Measurements from ENCODE around the gene MGAT5.
A peak's percentile ranks its signal among the peaks of the same experiment; 100 is the strongest.

The MGAT5 gene

DNA sequence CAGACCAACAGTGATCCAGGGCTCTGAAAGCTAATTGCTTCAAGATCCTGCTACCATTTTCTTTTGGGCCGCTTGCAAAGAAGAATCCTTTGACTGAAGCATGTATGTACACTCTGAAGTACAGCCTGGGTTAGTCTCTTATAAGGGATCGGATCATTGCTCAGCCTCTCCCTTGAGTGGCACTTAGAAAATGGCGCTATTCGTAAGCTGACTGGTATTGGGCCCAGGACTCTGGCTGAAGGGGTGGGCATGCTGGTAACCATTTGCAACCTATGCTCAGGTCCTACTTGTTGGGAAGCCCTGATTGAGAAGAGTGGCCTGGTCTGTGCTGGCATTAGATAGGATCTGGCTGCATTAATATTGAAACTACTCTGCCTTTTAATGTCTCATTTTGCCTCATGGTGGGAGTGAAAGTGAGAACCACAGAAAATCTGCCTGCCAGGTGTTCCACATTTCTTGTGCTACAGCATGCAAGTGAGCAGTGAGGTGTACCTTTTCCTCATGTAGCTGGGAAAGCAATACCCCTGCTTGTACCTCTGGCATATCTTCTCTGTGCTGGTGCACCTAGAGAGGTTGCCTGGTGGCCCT is 661 bp upstream of the MGAT5 start:
- no peak for DNase-seq (ENCODE audit: low spot score)

DNA sequence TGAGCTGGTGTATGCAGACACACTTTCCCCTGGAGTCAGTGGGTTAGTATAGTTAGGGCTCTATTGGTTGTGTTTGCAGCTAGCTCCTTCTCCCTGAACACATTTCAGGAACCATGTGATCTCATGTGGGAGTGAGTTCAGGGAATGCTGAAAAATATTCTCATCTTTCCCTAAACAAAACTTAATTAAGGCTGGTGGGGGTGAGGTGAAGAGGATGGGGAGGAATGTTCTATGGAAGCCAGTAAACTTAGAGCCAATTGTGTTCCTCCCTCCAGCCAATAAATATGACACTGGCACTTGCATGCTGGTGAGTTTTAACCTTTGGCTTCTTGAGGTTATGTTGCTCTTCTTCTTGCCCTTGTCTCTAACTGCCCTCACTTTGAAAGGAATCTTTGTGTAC is 952 bp downstream of the MGAT5 start:
- DNase-seq (ENCODE audit: low spot score), result no peak

DNA sequence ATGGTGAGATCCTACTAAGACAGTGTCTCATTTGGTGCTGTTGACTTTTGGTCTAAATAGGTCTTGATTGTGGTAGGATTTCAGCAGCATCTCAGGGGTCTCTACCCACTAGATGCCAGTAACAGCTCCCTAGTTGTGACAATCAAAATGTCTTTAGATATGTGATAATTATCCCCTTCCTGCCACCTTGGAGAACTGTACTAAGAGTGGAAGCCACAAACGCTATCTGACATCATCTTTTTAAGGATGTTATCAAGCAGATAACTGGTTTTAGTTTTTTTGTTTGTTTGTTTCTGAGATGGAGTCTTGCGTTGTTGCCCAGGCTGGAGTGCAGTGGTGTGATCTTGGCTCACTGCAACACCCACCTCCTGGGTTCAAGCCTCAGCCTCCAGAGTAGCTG is 3.1 kb downstream of the MGAT5 start:
- DNase-seq (ENCODE audit: low spot score), result no peak

DNA sequence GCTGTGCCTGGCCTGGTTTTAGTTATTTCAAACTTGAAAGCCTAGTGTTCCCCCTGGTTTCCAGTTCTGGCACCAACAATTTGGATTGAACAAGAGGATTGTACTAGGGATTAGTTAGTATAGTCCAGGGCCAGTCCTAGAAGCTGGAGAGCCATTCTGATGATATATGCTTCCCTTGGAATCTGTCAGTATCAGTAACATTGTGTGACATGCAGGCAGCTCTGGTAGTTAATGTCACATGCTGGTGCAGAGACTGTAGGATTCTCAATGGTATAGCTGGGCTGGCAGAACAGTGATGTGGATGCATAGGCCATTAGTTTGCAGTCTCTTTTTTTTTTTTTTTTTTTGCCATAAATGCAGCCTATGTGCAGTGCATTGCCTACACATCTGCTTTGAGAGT is 3.6 kb downstream of the MGAT5 start:
- no peak for DNase-seq (ENCODE audit: low spot score)

DNA sequence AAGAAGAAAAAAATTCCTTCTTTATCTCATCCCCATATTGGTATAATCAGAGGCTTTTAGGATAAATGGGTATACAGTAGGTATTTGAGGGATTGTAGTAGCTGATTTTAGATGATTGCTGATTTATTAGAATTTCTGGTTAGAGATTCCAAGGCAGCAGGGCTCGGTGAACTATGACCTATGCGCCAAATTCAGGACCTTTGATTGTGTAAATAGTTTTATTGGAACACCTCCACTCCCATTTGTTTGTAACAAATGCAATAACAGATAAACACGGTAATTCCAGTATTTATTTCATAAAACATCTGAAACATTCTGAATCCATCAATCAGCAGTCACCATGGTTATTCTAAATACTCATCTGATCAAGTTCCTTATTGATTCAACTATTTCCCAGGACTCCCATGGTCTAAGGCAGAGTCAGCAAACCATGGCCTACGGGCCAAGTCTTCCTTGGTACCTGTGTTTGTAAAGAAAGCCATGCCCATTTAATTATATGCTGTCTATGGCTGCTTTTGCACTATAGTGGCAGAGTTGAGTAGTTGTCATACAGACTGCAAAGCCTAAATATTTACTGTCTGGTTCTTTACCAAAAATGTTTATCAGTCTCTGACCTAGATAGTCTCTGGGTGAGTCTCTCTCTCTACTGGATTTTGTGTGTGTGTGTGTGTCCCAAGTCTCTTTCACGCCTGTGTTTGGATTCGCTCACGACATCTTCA is 4.3 kb downstream of the MGAT5 start:
- DNase-seq (ENCODE audit: low spot score), result no peak

DNA sequence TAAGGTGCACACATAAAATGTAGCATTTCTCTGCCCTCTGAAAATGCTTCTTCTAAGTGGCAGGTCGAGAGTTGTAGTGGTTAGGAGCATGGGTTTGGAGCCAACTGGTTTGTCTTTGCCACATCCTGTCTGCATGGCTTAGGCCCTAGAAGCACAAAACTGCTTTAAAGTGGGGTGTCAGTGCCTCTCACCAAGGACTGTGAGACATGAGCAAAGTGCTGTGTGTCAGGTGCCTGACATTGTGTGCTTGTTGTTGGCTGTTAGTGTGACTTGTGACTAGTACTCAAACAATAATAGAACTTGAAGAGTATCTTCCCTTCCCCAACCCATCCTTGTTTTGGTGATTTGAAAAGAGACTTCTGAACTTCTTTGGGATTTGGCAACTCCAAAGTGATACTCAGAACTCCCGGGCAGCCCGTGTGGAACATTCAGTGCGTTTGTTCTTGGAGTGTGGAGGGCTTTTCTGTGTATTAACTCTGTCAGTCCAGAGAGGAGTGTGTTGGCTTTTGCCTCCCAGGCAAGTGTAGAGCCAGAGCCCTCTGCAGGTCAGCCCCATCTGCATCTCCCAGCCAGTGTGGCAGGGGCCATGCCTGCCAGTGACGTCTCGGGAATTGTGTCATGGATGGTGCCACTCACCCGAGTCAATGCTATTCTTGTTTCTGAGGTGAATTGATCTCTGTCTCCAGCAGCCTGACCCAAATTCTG is 5.0 kb downstream of the MGAT5 start:
- no peak for DNase-seq (ENCODE audit: low spot score)

DNA sequence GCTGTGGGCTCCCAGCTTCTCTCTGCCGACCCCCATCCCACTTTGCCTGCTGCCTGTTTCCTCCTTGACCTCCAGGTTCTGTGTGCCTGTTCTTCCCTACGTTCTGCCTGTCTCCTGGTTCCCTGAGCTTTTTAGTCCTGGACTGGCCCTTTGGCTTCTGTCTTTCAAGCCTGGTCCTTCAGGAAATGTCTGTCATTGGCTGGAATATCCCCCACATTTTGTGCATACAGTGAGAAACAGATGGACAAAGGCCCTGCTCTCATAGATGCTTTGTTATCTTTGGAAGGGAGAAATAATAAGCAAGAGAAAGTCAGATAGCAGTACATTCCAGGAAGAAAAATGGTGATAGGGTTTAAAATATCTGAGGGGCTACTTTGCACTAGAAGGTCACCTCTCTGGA is 5.7 kb downstream of the MGAT5 start:
- no peak for DNase-seq (ENCODE audit: low spot score)

DNA sequence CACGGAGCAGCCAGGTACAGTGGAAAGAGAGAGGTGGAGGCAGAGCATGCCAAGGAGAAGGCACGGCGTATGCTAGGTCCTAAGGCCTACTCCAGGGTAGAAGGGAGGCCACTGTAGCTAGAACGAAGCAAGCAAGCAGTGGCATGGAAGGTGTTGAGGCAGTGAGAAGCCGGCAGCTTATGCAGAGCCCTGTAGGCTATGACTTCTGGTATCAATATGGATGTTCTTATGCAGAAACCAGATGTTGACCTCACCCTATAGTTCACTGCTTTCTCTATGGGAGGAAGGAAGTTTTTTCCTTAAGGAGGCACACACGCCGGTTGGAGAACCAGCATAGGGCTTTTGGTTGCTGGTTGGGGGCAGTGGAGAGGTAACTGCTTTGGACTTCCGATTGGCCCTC is 6.1 kb downstream of the MGAT5 start:
- DNase-seq (ENCODE audit: low spot score), result no peak

DNA sequence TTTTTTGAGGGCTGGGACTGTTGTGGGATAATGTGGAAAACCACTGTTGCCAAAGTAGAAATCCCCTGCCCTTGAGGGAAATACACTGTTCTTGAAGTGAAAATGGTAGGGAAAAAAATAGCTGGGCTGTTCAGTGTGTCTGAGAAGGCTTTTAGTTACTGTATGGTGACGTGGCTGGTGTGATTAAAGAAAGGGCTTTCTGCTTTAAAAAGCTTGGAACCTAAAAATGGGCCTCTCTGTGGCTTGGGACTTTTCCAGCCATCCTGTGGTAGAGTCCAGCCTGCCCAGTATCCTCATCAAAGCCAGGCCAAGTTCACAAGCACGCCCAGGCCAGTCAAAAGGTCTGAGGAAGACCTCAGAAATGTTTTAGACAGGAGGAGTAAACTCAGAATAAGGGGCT is 6.8 kb downstream of the MGAT5 start:
- no peak for DNase-seq (ENCODE audit: low spot score)

DNA sequence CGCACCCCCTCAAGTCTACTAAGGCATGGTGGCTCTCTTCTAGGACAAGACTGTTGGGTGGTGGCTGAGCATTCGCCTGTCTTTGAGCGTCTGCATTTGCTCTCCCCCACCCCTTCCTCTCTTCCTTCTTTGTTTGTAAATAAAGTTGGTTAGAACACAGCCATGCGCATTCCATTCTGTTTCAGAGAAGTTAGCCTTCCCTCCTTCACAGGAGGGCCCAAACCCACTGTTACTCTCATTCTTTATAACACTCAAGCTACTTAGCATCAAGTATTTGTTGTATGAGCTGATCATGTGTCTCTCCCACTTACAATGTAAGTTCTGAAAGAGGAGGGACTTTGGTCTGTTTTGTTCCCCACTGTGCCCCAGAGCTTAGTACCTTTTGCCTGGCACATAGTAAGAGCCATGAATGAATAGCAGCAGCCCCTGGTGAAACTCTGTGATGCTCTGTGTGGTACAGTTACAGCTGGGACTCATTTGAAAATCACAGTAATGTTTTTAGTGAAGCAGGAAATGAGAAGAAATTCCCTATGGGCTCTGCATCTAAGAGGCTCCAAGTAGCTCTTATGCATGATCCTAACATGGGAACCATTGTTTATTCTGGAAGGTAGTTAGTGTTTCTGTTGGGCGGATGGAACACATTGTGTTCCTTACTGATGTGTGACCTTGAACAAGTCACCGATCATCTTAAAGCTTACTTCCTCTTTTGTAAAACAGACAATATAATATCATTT is 7.7 kb downstream of the MGAT5 start:
- DNase-seq (ENCODE audit: low spot score), result no peak

DNA sequence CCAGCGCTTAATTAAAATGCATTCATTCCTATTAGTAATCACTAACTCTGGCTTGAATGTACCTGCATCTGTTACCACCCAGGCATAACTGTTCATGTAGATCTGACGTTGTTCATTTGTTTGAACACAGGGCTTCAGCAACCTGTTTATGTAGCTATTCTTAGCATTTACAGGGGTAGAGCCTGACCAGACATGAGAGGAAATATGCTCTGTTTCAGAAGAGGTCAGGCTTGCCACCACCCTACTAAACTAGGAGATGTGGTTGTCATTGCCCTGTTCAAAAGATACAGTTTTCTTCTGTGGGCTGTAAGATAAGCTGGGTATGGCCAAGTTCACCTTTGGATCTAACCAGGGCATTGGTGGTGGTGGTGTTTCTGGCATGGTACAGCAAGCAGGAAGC is 8.8 kb downstream of the MGAT5 start:
- no peak for DNase-seq (ENCODE audit: low spot score)

DNA sequence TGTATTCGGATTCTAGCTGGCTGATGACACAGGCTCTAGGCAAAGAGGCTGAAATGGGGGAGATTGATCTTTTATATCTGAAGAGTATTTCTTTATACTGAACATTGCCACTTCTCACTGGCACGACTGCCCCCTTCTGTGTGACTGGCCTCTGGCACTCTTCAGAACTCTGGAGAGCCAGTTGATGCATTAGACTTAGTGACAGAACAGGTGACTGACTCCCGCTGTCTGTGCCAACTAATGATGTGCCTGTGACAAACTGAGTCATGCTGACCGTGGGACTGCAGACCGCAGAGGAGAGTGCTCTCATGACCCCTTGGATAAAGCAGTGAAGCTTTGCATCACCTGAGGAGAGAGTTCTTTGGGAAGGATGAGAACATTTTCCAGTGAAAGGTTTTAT is 14.4 kb downstream of the MGAT5 start:
- DNase-seq (ENCODE audit: low spot score), result peak; percentile 50

DNA sequence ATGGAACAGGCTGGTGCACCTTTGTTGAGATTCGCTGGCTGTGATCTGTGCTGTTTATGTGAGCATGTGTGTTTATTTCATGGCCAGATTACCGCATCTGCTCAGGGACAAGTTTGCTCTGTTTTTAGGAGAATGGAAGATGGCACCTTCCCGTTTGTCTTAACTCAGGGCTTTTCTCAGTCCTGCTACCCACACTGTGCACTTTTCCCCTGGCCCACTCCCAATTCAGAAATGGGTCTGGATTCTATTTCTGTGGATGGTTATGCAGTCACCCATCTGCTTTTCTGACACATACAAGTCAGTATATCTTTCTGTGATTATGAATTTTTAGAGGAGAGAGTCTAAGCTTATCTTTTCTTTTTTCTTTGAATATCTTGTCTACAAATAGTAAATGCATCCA is 15.4 kb downstream of the MGAT5 start:
- DNase-seq (ENCODE audit: low spot score), result no peak

DNA sequence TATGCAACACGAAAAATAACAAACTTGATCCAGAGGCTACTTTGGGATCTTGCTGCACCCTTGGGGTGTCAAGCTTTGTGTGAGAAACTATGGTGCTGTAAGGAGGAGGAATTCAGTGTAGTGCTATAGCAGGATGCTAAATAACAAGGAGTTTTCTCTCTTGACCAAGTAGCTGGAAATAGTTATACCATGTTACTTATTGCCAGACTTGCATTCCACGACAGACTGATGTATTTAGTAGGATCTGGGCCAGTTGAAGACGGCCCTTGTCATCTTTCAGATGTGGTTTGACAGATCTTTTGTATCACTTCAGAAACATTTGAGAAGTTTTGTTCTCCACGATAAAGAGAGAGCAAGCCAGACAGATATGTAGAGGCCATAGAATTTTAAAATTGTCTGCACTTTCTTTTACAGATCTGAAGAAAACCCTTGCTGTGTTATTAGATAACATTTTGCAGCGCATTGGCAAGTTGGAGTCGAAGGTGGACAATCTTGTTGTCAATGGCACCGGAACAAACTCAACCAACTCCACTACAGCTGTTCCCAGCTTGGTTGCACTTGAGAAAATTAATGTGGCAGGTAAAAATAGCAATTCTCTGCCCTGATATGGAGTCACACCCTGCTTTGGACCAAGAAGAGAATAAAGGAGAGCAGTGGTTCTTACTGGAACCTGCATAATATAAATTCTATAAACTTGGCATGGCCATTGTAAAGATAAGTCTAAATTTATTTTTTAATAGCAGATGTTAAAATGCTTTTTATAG is 16.3 kb downstream of the MGAT5 start:
- no peak for DNase-seq (ENCODE audit: low spot score)

DNA sequence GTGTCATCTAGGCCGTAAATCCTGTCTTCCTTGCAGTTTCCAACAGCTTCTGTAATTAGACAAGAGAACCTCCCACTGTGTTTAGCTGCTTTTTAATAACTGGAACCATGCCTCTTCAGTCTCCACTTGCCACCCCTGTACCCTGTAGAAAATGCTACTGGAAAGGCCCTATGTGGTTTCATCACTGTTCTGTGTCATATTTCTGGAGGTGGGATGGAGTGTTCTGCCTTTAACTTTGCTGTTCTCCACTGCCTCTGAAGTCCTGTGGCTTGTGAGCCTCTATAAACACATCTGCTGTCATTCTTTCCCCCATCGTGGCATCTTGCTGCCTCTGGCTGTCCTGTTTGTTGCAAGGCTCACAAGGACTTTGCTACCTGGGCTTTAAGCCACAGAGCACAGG is 17.9 kb downstream of the MGAT5 start:
- no peak for DNase-seq (ENCODE audit: low spot score)

DNA sequence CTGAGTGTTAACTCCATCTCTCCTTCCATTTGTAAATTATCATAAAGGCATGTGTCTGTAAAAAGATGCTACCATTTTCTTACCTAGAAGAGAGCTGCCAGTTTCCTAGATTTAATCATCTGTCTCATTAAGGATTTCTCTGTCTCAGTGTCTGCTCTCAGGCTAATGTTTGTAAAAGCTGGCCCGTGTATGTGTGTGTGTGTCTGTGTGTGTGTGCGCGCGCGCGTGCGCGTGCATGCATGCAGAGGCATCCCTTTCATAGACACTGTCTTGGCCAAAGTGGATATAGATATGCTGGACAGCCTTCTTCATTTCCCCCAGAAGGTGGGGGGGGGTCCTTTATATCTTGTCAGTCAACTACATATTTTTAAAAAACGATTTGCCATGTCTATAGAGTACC is 18.9 kb downstream of the MGAT5 start:
- no peak for DNase-seq (ENCODE audit: low spot score)

DNA sequence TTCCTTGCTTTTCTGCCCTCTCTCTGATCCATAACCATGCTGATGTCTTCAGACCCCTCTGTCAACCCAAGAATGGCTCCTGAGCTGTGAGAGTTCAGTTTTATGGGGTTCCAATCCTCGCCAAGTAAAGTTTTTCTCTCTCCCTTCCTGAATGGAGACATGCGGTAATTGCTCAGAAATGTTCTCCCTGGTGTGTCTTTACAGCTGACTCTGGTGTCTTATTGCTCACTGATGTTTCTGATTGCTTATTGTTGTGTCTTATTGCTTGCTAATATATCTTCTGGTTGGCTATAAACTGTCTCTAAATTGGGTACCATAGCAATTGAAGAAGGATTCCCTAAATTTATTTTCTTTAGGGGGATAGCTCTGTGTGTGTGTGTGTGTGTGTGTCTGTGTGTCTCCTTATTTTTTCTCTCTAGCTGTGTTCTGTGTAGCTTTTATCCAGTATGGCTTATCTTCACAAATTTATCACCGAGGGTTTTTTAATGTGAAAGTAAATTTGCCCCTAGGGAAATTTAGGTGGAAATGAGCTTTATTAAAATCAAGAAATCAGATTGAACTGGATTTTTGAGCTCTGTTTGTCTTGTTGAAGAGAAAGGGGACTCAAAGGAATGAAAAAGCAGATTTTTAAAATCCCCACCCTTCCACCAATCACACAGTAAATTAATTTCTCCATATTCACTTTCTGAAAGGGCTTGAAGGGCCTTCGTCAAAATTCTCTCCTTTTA is 19.5 kb downstream of the MGAT5 start:
- DNase-seq (ENCODE audit: low spot score), result no peak

DNA sequence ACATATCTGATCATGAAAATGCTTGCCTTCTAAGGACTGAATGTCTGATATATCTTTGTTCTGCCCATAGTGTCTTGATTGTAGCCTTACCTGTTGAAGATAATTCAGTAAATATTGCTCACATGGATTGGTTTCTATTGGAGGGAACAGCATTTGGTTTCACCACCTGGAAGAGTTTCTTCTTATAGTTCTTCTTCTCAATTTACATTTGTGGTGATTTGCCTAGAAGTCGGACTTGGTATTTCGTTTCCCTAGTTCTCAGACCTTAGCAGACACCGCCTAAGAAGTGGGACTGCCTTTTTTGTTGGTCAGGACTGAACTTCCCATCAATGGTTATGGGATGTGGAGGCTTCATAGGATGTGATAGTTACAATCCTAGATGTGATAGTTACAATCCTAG is 20.2 kb downstream of the MGAT5 start:
- DNase-seq (ENCODE audit: low spot score), result no peak

DNA sequence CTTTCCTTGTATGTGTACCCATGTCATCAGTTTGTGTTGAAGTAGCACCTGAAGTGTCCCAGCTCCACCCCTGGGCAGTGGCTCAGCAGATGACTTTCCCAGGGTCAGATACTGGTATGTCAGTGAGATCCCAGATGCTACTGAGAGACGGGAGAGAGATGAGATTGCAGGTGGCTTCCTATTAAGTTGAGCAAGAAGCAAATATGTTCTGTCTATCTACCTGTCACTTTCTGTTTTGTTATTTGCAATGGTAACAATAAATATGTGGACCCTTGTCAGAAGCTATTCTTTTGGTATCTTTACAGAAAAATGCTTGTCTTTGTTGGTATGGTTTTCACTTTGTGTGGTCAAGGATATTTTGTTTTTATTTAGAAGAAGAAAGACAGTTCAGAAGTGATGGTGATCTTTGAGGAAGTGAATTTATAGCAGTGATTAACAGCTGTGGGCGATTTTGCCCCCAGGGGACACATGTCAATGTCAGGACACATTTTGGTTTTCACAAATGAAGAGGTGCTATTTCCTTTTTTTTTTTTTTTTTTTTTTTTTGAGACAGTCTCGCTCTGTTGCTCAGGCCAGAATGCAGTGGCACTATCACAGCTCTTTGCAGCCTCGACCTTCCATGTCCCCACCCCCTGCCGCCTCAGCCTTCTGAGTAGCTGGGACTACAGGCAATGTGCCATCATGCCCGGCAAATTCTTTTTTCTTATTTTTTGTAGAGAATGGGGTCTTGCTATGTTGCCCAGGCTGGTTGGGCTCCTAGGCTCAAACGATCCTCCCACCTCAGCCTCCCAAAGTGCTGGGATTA is 21.4 kb downstream of the MGAT5 start:
- no peak for DNase-seq (ENCODE audit: low spot score)

DNA sequence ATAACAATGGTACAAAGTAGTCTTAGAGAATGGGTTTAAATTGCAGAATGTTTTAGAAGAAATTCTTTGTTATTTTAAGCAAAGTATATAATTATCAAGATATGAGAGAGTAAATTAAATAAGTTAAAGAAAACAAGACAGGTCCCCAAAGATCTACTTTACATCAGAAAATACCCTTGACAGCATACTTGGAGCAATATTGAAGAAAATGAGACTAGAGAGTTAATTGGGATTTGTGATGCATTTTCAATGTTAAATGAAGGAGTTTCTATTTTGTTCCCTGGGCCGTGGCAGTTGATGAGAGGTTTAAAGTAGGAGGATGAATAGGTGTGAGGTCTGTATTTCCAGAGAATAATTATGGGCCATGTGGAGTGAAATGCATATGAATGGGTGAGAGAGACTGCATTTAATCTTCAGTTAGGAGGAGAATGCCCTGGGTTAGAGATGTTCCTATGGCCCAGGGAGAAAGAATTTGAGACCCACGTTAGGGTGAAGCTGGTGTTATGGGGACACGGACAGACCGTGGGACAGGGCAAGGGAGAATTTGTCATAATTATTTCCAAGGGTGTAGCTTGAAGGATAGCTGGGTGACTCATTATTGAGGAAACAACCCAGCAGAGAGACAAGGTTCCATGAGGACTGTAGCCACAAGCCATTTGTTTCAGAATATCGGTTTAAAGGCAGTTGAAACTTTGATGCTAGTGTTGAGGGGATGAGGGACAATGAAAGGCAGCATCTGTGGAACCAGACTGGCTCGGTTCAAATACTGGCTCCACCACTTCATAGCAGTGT is 22.7 kb downstream of the MGAT5 start:
- DNase-seq (ENCODE audit: low spot score), result no peak
